GM19043 (cell line): ENCODE measurements around the gene CLDN5.
"Not testable (repeated sequence)": the region's sequence is repeated elsewhere in the genome, so short reads cannot be mapped to it uniquely, and the experiment has no call there.

ENCODE experiments used
- ATAC-seq: cut with Tn5 transposase; IDR thresholded peaks from one replicate; pipeline ENCODE4 v1.9.1; 2021; ENCODE audit warnings: low read depth; ENCODE audit not compliant: unreplicated experiment

The CLDN5 gene

DNA sequence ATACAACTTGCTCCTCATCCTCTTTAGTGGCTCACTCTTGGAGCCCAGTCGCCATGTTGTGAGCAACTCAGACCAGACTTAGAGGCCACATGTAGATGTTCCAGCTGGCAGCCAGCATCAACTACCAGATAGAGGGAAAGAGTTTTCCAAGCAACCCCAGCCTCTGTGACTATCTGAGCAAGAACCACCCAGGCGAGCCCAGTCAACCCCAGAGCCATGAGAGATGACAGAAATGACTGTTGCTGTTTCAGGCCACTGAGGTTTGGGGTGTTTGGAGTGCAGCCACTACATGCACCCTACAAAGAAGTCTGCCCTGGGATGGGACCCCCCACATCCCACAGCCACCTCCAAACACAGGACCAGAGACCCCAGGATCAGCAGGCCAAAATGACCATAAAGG, 24.8 kb upstream of the CLDN5 start:
- ATAC-seq: no peak

DNA sequence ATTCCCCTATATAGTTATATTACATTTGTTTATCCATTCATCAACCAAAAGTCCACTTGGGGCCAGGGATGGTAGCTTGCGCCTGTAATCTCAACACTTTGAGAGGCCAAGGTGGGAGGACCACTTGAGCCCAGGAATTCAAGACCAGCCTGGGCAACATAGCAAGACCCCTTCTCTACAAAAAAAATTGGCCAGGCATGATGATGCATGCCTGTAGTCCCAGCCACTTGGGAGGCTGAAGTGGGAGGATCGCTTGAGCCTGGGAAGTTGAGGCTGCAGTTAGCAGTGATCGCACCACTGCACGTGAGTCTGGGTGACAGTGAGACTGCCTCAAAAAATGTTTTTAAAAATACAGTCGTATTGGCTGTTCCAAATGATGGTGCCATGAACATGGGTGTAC, 24.2 kb upstream of the CLDN5 start:
- ATAC-seq: not testable (repeated sequence)

DNA sequence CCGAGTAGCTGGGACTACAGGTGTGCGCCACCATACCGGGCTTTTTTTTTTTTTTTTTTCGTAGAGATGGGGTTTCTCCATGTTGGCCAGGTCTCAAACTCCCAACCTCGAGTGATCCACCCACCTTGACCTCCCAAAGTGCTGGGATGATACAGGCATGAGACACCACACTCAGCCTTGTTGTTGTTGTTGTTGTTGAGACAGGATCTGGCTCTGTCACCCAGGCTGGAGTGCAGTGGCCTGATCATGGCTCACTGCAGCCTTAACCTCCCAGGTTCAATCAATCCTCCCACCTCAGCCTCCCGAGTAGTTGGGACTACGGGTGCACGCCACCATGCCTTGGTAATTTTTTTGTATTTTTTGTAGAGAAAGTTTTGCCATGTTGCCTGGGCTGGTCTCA, 23.4 kb upstream of the CLDN5 start:
- no peak for ATAC-seq

DNA sequence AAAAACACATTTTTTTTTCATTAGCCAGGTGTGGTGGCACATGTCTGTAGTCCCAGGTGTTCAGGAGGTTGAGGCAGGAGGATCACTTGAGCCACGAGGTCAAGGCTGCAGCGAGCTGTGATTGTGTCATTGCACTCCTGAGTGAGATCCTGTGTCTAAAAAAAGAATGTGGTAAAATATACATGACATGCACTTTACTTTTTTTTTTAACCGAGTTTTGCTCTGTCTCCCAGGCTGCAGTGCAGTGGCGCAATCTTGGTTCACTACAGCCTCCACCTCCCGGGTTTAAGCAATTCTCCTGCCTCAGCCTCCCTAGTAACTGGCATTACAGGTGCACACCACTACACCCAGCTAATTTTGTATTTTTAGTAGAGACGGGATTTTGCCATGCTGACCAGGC, 22.5 kb upstream of the CLDN5 start:
- no peak for ATAC-seq

DNA sequence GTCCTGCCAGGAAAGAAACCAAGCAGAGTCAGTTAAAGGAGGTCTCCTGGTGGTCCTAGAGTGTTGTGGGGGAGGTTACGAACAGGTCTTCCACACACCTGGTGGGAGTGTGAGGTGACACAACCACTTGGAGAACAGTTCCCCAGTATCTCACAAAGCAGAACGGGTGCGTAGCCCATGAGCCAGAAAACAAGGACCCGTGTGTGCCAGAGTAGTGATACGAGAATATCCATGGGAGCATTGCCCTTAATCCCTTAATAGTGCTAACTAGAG, 21.7 kb upstream of the CLDN5 start:
- ATAC-seq: no peak

DNA sequence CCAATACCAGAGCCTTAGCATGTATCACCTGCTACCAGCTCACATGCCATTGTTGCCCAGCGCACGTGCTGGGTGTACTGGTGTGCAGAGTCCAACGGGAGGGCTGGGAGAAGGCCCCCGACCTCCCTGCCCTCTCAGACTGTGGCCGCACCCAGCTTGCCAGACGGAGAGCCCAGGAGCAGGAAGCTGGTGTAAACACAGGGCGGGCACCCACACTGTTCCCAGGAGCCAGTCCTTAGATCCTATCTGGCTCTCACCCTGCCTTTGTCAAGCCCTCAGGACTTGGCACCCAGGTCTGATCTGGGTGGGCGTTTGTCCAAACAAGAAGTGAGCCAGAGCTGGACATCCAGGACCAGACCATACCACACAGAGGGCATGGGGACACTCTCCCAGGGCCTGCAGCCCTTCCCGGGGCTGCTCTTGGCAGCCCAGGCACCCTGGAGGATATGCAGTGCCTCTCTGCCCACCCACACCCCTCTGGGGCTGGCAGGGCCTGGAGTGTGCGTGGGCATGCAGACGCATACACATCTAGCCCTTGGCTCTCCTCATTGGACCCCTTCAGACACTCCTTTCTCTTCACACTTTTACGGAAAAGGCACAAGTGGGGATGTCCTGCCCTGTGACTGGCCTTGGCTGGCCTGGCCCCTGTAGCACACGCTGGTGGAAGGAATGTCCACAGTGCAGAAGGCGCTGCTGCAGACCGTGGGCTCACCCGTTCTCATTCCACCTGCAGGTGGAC, 19.9 kb upstream of the CLDN5 start:
- ATAC-seq: no peak

DNA sequence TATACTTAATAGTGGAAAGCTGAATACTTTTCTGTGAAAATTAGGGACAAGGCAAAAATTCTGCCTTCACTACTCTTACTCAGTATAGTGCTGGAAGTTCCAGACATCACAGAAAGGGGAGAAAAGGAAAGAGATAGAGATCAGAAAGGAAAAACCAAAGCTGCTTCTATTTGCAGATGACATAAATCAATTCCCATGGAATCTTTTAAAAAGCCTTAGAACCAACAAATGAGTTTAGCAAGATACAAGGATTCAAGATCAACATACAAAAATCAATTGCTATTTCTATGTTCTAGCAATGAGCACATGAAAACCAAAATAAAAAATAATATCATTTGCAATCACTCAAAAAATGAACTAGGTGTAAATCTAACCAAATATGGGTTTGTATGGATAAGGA, 16.2 kb upstream of the CLDN5 start:
- no peak for ATAC-seq

DNA sequence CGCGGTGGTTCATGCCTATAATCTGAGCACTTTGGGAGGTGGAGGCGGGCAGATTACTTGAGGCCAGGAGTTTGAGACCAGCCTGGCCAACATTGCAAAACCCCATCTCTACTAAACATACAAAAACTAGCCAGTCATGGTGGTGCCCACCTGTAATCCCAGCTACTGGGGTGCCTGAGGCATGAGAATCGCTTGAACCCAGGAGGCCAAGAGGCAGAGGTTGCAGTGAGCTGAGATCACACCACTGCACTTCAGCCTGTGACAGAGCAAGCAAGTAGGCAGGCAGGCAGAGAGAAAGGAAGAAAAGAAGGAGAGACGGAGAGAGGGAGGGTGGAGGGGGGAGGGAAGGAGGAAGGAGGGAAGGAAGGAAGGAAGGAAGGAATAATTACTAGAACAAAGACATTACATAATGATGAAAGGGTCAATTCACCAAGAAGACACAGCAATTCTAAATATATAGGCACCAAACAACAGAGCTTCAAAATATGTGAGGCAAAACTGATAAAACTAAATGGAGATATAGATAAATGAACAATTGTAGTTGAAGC, 13.8 kb upstream of the CLDN5 start:
- no peak for ATAC-seq

DNA sequence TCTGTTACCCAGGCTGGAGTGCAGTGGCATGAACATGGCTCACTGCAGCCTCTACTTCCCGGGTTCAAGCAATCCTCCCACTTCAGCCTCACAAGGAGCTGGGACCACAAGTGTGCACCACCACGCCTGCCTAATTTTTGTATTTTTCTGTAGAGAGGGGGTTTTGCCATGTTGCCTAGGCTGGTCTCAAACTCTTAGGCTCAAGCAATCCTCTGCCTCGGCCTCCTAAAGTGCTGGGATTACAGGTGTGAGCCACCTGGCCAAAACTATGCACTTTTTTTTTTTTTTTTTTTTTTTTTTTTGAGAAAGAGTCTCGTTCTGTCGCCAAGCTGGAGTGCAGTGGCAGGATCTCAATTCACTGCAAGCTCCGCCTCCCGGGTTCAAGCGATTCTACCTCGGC, 12.4 kb upstream of the CLDN5 start:
- ATAC-seq: no peak

DNA sequence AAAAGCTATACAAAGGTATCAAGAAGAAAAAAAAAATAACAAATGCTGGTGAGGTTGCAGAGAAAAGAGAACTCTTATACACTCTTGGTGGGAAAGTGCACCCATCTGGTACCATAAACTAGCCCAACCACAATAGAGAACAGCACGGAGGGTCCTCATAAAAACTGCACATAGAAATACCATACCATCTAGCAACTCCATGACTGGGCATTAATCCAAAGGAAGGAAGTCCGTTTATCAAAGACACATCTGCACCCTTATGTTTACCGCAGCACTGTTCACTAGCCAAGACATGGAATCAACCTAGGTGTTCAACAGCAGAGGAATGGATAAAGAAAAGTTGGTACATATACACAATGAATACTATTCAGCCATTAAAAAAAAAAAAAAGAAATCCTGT, 10.8 kb upstream of the CLDN5 start:
- no peak for ATAC-seq

DNA sequence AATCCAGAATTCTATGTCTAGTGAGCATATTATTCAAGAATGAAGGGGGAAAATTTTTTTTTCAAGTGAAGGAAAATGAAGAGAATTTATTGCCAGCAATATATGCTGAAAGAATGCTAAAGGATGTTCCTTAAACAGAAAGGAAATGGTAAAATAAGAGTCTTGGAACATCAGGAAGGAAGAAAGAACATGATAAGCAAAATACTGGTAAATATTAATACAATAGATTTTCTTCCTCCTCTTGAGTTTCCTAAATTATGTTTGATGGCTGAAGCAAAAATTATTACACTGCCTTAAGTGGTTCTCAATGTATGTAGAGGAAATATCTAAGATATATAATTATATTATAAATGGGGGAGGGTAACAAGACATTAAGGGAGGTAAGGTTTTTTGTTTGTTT, 9.6 kb upstream of the CLDN5 start:
- no peak for ATAC-seq

DNA sequence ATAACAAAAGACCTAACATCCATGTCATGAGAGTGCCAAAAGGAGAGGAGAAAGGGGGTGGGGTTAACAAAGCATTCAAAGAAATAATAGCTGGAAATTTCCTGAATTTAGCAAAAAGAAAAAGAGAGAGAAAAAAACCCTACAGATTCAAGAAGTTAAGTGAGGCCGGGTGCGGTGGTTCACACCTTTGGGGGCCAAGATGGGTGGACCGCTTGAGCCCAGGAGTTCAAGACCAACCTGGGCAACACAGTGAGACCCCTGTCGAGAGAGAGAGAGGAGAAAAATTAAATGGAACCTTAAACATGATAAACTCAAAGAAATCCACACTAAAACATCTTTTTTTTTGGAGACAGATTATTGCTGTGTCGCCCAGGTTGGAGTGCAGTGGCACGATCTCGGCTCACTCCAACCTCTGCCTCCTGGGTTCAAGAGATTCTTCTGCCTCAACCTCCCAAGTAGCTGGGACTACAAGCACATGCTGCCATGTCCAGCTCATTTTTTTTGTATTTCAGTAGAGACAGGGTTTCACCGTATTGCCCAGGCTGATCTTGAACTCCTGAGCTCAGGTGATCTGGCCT, 8.9 kb upstream of the CLDN5 start:
- no peak for ATAC-seq

DNA sequence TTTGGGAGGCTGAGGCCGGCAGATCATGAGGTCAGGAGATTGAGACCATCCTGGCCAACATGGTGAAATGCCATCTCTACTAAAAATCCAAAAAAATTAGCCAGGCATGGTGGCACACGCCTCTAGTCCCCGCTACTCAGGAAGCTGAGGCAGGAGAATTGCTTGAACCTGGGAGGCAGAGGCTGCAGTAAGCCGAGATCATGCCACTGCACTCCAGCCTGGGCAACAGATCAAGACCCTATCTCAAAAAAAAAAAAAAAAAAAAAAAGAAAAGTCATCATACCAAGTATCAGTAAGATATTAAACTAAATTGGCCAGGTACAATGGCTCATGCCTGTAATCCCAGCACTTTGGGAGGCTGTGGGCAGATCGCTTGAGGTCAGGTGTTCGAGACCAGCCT, 7.1 kb upstream of the CLDN5 start:
- ATAC-seq: not testable (repeated sequence)

DNA sequence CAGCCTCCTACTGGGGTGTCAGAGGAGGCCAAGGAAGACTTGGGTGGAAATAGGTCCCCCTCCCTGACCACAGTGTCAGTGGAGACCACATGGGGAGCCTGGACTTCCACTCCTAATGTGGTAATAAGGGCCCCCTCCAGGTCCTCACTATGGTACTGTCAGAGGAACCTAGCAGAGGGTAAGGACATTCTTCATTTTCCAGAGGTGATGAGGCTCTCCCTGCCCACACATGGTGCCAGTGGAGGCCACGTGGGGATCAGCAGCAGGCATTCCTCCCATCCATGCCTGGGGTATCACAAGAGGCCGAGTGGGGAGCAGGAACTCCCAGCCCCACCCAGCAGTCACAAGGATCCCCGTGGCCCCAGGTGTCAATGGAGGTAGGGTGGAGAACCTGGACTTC, 6.5 kb upstream of the CLDN5 start:
- no peak for ATAC-seq

DNA sequence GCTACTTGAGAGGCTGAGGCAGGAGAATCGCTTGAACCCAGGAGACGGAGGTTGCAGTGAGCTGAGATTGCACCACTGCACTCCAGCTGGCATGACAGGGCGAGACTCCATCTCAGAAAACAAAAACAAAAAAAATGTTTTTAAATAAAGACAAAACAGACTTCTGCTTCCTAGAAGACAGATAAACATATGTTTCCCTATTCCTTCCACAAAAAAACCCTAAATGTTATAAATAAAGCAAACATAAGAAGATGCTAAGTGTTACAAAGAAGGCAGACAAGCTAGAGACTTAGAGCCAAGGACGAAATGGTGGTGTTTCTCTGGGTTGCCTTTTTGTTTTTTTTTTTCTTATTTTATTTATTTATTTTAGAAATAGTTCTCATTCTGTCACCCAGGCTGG, 5.6 kb upstream of the CLDN5 start:
- ATAC-seq: no peak

DNA sequence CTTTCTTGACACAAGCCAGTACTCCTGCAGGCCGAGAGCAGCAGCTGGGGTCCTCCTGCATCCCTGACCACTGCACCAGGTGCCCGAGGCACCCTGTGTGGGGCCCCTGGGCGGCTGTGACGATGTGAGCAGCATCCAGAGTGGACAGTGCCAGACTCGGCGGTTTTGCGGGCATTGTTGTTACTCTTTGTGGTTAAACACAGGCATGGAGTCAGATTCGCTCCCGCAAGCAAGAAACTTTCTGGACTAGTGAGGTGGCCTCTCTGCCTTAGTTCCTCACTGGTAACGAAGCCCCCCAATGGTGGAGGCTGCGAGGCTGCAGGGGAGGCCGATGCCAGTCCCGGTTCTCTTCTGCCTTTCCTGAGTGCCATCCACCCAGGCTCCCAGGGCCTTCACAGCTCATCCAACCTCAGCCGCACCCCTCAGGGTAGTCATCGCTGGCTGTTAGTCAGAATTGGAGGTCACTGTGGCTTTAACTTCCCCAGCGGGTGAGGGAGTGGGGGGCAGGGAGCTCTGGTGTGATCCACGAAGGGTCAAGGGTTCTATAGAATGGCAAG, 3.7 kb upstream of the CLDN5 start:
- ATAC-seq: no peak

DNA sequence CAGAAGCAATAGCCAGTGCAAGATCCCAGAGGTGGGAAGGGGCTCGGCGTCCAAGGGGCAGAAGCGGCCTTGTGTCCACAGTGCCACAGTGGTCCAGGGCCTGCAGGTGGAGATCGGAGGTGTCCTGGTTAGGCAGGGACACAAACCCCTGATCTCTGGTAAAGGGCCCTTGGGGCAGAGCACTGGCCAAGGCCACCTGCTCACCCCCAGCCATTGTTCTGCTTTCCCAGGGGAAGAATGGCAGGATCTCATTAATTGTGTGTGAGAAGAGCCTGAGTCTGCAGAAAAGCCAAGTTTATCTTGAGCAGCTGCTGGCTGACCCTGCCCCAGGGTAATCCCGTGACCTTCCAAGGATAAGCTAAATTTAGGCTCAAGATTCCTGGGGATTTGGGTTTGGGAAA, 3.1 kb upstream of the CLDN5 start:
- no peak for ATAC-seq

DNA sequence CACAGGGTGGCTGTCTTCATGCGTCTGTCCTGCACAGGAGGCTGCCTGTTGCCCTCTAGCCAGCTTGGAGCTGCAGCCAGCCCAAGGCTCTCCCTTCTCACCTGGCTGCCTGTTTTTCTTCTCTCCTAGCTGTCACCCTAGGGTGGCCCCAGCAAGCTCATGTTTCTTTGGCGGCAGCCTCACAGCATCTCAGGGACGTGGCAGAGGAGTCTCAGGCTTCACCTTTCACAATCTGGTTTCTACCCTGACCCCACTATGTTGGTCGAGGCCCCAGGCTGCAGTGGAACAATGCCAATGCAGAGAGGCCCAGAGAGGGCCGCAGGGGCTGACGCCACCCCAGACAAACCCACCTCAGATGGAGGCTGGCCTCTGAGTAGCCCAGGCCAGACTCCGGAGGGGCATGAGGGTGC, 2.5 kb upstream of the CLDN5 start:
- ATAC-seq: no peak

DNA sequence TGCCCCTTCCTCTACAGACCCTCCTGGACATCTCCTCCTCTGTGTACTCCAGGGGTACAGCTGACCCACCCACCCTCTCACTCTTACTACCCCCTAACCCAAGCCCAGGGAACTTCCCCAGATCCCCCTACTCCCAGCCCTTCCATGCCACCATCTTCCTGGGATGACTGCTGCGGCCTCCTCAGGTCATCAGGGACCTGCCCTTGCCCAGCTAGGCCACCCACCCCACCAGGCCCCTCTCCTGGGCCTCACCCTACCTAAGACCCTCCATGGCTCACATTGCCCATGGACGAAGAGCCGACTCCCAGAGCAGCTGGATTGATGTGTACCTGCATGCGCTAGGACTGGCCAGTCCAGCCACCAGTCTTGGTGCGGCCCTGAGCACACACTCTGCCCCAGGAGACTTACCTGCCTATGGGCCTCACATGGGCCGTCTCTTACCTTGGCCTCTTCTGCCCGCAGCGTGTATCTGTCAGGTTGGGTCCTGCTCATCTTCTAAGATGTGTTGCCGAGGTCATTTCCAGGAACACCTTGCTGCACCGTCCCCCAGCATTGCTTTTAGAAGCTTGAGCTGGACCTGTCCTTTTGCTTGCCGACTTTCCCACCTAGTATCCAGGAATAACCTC, 2.0 kb upstream of the CLDN5 start:
- no peak for ATAC-seq

DNA sequence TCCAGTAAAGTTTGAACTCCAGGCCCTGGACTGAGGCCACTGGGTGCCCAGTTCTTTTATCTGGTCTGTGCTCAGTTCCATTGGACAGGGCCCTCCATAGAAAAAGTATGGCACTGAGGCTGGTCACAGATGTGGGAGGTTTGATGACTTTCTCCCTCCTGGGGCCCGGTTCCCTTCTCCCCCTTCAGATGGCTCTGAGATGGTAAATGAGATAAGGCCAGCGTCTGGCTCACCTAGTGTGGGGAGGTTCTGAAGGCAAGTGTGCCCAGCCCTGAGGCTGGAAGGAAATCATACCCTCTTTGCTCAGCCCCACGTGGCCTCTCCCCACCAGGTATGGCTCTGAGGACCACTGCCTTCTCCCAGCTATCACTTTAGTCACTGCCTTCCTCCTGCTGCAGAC, 1.5 kb upstream of the CLDN5 start:
- ATAC-seq: no peak

DNA sequence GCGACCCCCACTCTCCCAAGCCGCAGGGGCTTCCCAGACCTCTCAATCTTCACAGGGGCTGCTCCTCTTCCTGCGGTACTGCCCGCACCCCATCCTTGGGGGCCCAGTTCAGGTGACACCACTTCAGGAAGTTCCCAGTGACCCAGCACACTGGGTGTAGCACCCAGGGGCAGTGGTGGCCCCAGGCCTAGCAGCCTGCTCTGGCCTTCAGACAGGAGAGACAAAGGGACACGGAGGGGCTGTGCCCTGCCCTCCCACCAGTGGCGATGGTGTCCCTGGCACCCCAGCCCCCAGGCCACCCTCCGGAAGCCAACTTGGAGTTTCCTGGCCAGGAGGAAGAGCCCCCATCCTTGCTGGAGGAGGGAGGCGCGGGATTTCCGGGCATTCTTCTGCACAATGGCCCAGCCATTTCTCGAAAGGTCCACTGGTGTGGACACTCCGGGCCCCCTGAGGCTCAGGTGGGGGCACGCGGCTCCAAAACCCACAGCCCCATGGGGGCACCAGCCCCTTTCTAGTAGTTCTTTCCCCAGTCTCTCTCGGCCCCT, 978 bp upstream of the CLDN5 start:
- ATAC-seq: no peak
